Measurements from ENCODE around the gene CGRRF1.
A peak's percentile ranks its signal among the peaks of the same experiment; 100 is the strongest.

CGRRF1 gene

DNA sequence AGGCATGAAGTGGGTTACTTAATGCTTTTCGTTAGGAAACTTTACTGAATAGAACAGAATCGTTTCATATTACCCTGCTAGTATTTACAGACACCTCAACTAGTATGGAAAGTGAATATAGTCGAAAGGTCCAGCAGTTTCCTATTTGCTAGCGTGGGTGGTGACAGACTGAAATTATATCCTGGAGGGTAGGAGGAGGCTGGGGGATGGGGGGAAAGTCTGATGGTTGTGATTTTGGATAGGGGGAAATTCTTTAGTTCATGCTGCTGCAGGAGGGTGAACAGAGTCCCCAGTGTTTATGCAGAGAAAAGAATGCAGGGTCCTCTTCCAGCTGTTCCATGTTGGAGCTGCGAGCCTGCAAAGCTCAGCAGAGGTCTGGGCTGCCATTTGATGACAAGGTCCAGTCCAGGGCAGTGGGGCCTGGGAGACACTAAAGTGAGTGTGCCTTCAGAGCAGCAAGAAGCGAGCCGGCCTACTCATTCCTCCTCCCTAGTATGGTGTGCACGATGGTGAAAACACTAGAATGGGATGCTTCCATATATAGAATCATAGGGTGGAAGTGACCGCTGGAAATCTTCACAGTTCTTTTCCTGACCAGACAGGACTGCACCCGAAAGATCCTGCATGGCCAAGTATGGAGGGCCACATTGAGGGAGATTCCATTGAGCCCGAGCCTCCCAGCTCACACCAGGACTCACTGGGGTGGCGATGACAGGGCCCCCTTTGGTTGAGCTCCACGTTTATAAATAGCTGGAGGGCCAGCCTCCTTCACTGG, 59.3 kb downstream of the CGRRF1 start:
- no peaks in the 10 kb centered on the region for H3K27me3 ChIP-seq (replicated peaks; ENCODE audit: control insufficient read depth, insufficient read depth, low read length)
- DNase-seq (ENCODE audit: extremely low read depth, insufficient read length): no peak
- no peak overlapping the region for H3K4me3 ChIP-seq (replicated peaks; ENCODE audit: low read depth, low read length)
- TF ChIP-seq, protein P1, sequence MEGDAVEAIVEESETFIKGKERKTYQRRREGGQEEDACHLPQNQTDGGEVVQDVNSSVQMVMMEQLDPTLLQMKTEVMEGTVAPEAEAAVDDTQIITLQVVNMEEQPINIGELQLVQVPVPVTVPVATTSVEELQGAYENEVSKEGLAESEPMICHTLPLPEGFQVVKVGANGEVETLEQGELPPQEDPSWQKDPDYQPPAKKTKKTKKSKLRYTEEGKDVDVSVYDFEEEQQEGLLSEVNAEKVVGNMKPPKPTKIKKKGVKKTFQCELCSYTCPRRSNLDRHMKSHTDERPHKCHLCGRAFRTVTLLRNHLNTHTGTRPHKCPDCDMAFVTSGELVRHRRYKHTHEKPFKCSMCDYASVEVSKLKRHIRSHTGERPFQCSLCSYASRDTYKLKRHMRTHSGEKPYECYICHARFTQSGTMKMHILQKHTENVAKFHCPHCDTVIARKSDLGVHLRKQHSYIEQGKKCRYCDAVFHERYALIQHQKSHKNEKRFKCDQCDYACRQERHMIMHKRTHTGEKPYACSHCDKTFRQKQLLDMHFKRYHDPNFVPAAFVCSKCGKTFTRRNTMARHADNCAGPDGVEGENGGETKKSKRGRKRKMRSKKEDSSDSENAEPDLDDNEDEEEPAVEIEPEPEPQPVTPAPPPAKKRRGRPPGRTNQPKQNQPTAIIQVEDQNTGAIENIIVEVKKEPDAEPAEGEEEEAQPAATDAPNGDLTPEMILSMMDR (IDR thresholded peaks at IDR 0.05; ENCODE audit: insufficient read depth, low read length, poor library complexity, severe bottlenecking): no peak
- no peaks in the 10 kb centered on the region for H3K36me3 ChIP-seq (ENCODE audit: control insufficient read depth, insufficient read depth, low read length)

- no peaks in the 10 kb centered on the region for H3K36me3 ChIP-seq (ENCODE audit: control insufficient read depth, insufficient read depth, low read length)
- TF ChIP-seq, protein P1 (IDR thresholded peaks at IDR 0.05; ENCODE audit: insufficient read depth, low read length, poor library complexity, severe bottlenecking): no peak
- DNase-seq (ENCODE audit: extremely low read depth, insufficient read length): no peak
- no peak overlapping the region for H3K4me3 ChIP-seq (replicated peaks; ENCODE audit: low read depth, low read length)
- no peaks in the 10 kb centered on the region for H3K27me3 ChIP-seq (replicated peaks; ENCODE audit: control insufficient read depth, insufficient read depth, low read length)
These were observed 60.3 kb downstream of the CGRRF1 start for GRCh38 chr14:54570047-54570446.

- H3K36me3 ChIP-seq (ENCODE audit: control insufficient read depth, insufficient read depth, low read length): no peaks in the 10 kb centered on the region
- H3K4me3 ChIP-seq (replicated peaks; ENCODE audit: low read depth, low read length): no peak overlapping the region
- TF ChIP-seq, protein P1 (IDR thresholded peaks at IDR 0.05; ENCODE audit: insufficient read depth, low read length, poor library complexity, severe bottlenecking): no peak
- H3K27me3 ChIP-seq (replicated peaks; ENCODE audit: control insufficient read depth, insufficient read depth, low read length): no peaks in the 10 kb centered on the region
- DNase-seq (ENCODE audit: extremely low read depth, insufficient read length): no peak
These were observed 61.1 kb downstream of the CGRRF1 start for GRCh38 chr14:54570631-54571415.

- TF ChIP-seq, protein P1 (IDR thresholded peaks at IDR 0.05; ENCODE audit: insufficient read depth, low read length, poor library complexity, severe bottlenecking): peak; percentile 49
- H3K36me3 ChIP-seq (ENCODE audit: control insufficient read depth, insufficient read depth, low read length): no peaks in the 10 kb centered on the region
- DNase-seq (ENCODE audit: extremely low read depth, insufficient read length): no peak
- H3K4me3 ChIP-seq (replicated peaks; ENCODE audit: low read depth, low read length): no peak overlapping the region
- H3K27me3 ChIP-seq (replicated peaks; ENCODE audit: control insufficient read depth, insufficient read depth, low read length): no peaks in the 10 kb centered on the region
These were observed 62.6 kb downstream of the CGRRF1 start for GRCh38 chr14:54572316-54572715.

- TF ChIP-seq, protein P1 (IDR thresholded peaks at IDR 0.05; ENCODE audit: insufficient read depth, low read length, poor library complexity, severe bottlenecking): no peak
- no peak for DNase-seq (ENCODE audit: extremely low read depth, insufficient read length)
- no peaks in the 10 kb centered on the region for H3K27me3 ChIP-seq (replicated peaks; ENCODE audit: control insufficient read depth, insufficient read depth, low read length)
- no peaks in the 10 kb centered on the region for H3K36me3 ChIP-seq (ENCODE audit: control insufficient read depth, insufficient read depth, low read length)
- H3K4me3 ChIP-seq (replicated peaks; ENCODE audit: low read depth, low read length): no peak overlapping the region
These were observed 64.8 kb downstream of the CGRRF1 start for GRCh38 chr14:54574528-54574927.

All from GM06990 (cell line).